Measurements from ENCODE around the gene CTPS1.

Gene CTPS1

DNA sequence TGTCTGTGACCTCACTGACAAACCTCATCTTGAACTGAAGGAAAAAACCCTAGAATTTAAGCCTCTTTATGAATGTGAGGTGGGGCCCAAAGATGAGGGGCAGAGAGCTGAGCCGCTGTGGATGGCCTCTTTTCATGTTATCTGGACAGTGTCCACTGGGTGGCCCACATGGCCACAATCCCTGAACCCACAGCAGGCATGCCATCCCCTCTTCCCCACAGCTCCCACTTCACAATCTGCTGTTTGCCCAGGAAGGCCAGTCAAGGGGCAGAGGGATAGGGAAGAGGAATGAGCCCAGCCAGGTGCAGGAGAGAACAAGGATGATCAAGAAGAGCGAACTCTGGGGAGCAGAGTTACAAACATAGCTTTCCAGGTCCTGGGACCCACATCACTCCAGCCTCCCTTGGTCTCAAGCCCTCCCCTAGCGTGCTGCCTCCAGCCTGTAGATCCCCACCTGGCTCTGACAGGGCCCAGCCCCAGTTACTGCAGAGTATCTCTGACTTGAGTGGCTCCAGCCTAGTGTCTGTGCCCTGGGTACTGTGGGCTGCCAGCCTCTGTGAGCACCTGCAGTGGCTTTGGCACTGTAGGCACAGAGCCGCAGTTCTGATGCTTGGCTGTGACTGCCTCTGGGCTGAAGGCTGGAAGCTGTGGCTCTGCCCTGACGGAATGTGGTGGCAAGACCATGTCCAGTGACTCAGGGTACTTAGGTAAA, 43.9 kb downstream of the CTPS1 start:
- H3K27me3 ChIP-seq, result no peaks in the 10 kb centered on the region
- H3K4me3 ChIP-seq (ENCODE audit: low read depth, low read length), result no peak overlapping the region
- DNase-seq, result no peak
- H3K4me1 ChIP-seq, result peaks cover 5% of the 10 kb centered on the region; the same call in 1 of the 2 replicates
- no peaks in the 10 kb centered on the region for H3K36me3 ChIP-seq
- TF ChIP-seq, protein P1, sequence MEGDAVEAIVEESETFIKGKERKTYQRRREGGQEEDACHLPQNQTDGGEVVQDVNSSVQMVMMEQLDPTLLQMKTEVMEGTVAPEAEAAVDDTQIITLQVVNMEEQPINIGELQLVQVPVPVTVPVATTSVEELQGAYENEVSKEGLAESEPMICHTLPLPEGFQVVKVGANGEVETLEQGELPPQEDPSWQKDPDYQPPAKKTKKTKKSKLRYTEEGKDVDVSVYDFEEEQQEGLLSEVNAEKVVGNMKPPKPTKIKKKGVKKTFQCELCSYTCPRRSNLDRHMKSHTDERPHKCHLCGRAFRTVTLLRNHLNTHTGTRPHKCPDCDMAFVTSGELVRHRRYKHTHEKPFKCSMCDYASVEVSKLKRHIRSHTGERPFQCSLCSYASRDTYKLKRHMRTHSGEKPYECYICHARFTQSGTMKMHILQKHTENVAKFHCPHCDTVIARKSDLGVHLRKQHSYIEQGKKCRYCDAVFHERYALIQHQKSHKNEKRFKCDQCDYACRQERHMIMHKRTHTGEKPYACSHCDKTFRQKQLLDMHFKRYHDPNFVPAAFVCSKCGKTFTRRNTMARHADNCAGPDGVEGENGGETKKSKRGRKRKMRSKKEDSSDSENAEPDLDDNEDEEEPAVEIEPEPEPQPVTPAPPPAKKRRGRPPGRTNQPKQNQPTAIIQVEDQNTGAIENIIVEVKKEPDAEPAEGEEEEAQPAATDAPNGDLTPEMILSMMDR (IDR thresholded peaks at IDR 0.05; ENCODE audit: low read depth, low read length), result peak; percentile 24; the same call in 1 of the 2 replicates
- no peaks in the 10 kb centered on the region for H3K9me3 ChIP-seq

DNA sequence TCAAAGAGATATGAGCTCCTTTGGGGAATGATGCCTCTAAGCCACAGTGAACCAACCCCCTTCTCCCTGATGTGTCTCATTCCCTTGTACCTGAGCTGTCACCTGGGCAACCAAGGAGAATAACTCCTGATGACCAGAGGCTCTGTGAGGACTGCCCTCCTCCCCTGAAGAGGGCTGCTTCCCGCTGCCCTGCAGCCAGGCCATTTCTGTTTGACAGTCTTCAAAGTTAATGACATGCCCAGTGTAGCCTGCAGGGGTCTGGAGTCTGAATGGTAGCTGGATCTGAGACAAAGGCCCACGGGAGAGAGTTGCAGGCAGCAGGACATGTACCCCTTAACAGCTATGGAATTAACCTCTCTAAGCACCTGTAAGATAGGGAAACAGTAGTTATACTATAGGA, 45.5 kb downstream of the CTPS1 start:
- no peak for DNase-seq
- TF ChIP-seq, protein P1 (IDR thresholded peaks at IDR 0.05; ENCODE audit: low read depth, low read length), result no peak
- H3K9me3 ChIP-seq, result no peaks in the 10 kb centered on the region
- no peaks in the 10 kb centered on the region for H3K36me3 ChIP-seq
- H3K4me3 ChIP-seq (ENCODE audit: low read depth, low read length), result no peak overlapping the region
- no peaks in the 10 kb centered on the region for H3K27me3 ChIP-seq
- peaks cover 5% of the 10 kb centered on the region; the same call in 1 of the 2 replicates for H3K4me1 ChIP-seq

DNA sequence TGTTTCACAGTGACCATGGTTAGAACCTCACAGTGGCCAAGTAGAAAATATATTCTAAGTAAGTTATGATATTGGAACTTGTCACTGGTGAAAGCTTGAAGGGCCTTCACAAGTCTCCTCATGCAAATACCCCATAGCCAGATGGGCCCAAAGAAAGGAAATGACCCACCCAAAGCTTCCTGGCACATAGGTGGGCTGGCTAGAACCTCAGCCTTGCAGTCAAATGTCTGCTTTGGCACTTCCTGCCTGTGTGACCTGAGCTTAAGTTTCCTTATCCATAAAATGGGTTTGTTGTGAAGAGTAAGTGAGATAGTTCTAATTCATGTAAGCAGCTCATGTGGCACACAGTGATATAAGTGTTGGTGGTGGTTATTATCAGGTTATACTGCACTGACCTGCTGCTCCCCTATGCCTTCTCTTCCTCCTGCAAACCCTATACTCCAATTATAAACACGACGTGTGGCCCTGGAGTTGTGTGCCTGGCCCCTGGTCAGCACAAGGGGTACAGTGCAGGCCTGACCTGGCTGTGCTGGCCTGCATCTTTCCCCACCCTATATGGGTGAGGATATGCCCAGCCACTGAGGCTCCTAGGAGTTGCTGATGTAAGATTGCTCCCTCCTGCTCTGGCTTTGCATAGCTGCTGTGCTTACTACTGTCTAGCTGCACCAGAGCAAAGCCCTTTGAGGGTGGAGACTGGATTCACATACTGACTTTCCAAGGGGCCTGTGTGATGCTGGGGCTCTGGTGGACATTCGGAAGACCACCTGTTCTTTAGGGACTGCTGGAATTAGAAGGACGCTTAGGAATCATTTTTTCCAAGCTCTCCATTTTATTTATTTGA, 46.7 kb downstream of the CTPS1 start:
- Histone ChIP-seq H3K27me3 (no peaks in the 10 kb centered on the region), H3K9me3 (no peaks in the 10 kb centered on the region), H3K4me1 (peaks cover 5% of the 10 kb centered on the region; the same call in 1 of the 2 replicates), H3K36me3 (no peaks in the 10 kb centered on the region), H3K4me3 (ENCODE audit: low read depth, low read length) (no peak overlapping the region)
- no peak for DNase-seq
- TF ChIP-seq, protein P1 (IDR thresholded peaks at IDR 0.05; ENCODE audit: low read depth, low read length), result no peak

DNA sequence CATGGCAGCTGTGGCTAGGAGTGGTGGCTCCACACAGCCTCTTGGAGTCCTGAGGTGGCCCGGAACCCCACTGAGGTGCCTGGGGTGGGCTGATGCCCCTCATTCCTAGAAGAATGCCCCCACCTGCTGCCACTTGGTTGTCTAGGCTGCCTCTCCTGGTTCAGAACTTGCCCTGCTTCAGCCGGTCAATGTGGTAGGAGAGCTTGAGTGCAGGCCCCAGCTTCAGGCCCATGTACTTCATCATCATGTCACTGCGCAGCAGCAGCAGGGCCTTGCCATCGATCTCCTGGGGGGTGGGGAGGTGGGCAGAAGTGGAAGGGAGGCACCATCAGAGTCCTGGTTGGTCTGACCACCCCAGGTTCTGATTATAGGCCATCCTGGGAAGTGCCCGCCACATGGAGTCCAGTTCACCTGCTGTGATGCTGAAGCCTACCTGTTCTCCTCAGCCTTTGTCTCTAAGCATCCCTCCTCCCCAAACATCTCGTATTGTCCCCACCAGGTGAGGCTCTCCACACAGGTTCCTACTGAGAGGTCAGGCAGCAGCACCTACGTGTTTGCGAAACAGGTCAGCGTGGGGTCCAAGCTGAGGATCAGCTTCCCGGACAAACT, 48.6 kb downstream of the CTPS1 start:
- Histone ChIP-seq H3K27me3 (no peaks in the 10 kb centered on the region), H3K9me3 (no peaks in the 10 kb centered on the region), H3K36me3 (peaks cover 4% of the 10 kb centered on the region), H3K4me1 (no peaks in the 10 kb centered on the region), H3K4me3 (ENCODE audit: low read depth, low read length) (no peak overlapping the region)
- no peak for DNase-seq
- TF ChIP-seq, protein P1 (IDR thresholded peaks at IDR 0.05; ENCODE audit: low read depth, low read length), result no peak

DNA sequence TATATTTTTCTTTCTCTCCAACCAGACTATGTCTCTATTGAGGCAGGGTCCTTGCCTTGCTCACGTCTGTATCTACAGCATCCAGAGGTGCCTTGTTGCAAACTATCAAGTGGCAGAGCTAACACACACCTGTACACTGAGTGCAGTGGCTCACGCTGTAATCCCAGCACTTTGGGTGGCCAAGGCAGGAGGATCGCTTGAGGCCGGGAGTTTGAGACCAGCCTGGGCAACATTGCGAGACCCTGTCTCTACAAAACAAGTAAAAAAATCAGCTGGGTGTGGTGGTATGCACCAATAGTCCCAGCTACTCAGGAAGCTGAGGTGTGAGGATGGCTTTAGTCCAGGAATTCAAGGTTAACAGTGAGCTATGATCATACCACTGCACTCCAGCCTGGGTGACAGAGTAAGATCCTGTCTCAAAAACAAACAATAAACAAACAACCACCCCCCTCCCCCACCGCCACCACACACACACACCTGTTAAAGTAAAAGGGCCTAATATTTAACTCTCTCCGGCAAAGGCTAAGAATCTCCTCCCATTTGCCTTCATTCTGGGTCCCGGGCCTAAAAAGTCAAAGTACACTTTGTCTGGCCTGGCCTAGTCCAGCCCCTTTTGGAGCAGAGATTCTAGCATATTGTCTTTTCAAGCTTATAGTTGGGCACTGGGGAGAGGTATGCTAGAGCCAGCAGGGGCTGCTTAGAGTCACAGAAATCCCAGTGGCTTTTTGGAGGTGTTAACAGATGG, 51.5 kb downstream of the CTPS1 start:
- no peak overlapping the region for H3K4me3 ChIP-seq (ENCODE audit: low read depth, low read length)
- H3K4me1 ChIP-seq, result no peaks in the 10 kb centered on the region
- peaks cover 4% of the 10 kb centered on the region for H3K36me3 ChIP-seq
- TF ChIP-seq, protein P1 (IDR thresholded peaks at IDR 0.05; ENCODE audit: low read depth, low read length), result no peak
- H3K9me3 ChIP-seq, result no peaks in the 10 kb centered on the region
- H3K27me3 ChIP-seq, result no peaks in the 10 kb centered on the region
- no peak for DNase-seq
